CMK (cell line): ENCODE data around the gene TIMELESS.
"Not testable (repeated sequence)": the region's sequence is repeated elsewhere in the genome, so short reads cannot be mapped to it uniquely, and the experiment has no call there.

ENCODE experiments used
- DNase-seq: peaks from one replicate; pipeline ENCODE4 v3.0.0-alpha.2; 2010; ENCODE audit warnings: low read depth

The TIMELESS gene

DNA sequence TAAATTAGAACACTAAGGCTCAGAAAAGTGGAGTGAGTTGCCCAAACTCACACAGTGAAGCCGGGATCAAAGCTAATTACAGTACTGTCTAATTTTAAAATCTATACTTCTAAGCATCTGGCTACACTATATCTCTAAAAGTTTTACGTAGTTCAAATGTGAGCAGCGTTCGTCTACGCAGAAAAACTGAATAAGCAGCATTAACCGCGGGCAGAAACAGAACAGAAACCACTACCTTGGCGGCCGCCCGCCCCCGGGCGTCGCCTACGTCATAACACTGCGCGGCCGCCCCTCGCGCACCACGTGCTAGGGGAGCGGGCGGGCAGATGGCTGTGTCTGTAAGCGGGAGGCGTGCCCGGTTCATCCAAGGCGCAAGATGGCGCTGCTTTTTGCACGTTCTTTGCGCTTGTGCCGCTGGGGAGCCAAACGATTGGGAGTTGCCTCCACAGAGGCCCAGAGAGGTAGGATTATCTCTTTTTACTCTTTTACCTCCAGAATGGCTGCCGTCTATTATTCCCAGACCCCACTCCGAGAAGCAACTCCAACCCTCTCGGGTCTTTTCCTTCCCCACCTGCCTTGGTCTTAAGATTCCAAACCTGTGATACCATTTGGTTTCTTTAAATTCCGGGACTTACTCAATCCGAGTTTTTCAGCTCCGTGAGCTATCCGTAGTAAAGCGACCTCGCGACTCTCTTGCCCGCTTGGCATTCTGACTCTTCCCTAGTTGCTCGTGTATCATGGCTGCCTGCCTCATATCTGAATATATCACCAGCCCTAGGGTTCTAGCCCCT lies 19.2 kb upstream of the TIMELESS start, which contains the start of gene SPRYD4:
Gene SPRYD4, plus strand, starts transcription at position 363 of the 791 bp plus-strand sequence. Its CDS starts 14 bp downstream, at position 377.
- peak; percentile 69 for DNase-seq

DNA sequence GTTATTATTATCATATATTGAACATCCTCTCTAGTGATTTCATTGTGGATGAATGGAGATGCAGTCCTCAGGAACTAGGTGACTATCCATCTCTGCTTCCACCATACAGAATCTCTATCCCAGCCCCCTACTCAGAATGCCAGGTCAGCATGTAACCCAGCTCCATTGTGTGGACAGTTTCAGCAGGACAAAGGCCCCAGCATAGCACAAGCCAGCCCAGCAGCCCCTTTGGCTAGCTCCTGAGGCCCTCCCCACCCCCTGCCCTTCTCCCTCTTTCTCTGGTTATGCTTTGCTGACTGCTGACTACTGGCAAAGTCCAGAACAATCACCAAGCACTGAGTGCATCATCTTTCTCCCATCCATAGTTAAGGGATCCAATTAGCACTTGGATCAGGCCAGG lies 13.3 kb upstream of the TIMELESS start:
- DNase-seq, result no peak

DNA sequence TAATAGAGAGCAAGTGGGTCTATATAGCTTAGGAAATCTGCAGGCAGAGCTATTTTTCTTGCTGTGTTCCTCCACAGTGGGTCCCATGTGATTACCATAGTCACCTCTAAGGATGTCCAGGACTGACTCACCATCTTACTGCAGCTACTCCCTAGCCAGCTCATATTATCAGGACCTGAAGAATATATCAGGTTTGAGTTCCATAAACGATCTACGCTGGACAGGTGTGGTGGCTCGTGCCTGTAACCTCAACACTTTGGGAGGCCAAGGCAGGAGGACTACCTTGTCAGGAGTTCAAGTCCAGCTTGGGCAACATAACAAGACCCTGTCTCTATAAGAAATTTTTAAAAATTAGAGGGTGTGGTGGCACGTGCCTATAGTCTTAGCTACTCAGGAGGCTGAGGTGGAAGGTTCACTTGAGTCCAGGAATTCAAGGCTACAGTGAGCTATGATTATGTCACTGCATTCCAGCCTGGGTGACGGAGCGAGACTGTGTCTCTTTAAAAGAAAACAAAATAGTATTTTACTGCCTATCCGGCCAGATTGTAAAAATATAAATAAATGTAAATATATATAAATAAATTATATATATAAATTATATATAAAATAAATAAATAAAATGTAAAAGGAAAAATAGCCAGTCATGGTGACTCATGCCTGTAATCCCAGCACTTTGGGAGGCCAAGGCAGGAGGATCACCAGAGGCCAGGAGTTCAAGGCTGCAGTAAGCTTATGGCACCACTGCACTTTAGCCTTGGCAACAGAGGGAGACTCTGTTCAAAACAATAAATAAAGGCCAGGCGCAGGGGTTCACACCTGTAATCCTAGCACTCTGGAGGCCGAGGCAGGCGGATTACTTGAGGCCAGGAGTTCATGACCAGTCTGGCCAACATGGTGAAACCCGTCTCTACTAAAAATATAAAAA lies 12.3 kb upstream of the TIMELESS start:
- DNase-seq, result no peak

DNA sequence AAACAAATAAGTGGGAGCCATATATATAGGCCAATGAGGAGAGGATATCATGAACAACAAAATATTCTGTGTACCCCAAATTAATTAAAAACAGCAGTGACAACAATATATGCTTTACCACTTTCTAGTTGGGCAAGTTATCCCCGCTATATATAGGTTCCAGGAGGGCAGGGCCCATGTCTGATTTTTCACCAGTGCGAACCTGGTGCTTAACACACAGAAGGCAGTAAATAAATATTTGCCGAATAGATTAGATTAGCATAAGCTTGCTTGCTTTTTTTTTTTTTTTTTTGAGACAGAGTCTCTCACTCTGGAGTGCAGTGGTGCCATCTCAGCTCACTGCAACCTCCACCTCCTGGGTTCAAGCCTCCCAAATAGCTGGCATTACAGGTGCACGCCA lies 8.6 kb upstream of the TIMELESS start:
- DNase-seq, result no peak

DNA sequence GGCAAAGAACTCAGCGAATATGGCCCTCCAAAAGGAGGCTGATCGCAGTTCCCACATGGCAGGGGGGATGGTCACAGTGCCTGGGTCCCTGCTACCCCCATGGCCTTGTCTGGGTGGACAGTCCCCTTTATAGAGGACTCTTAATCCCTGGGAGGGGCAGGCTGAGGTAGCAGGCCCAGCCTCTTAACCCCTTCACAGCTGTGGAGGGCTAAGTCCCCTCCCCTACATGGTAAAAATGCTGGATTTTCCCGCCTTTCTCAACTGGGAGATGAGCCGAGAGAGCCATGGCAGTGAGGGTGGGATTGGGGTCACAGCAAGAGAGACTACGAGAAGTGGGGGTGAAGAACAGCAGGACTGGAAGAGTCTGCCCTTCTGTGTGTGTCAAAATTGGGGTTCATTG lies 5.3 kb upstream of the TIMELESS start, which contains the start of gene MIP:
Gene MIP, minus strand, starts transcription at position 101 of the 400 bp plus-strand sequence. Its CDS starts 44 bp downstream, at position 57.
- no peak for DNase-seq

DNA sequence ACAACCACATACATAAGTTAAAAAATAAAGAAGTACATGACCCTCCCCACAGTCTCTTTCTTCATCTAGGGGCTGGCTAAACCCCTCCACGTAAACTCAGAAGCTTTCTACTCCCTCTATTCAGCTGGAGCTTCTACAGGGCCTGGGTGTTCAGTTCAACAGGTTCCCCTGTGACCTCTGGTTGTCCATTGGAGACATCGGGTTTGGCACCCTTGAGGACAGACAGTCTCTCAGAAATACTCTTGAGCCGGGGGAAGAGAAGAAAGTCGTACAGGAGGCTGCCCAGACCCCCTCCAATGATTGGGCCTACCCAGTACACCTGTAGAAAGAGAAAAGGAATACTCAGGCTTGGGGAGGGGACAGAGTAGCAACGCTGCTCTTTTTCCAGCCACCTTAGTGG lies 1.9 kb upstream of the TIMELESS start:
- DNase-seq, result no peak

DNA sequence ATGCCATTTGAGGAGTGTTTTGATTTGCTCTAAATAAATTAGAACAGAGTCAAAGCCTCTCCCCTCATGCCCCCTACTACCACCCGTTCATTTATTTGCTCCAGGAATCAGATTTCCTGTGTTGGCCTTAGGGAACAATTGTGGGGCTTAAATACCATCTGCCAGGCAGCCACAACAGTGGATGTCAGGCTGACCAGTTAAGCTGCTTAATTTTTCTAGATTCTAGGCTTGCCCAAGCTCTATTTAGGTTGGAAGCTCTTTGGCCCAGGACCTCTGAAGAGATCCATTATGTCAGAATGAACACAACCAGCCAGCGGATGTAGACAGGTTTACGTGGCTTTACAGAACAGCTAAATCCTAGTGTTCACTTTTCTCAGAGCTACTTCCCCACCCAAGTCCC lies 1.0 kb upstream of the TIMELESS start:
- DNase-seq, result no peak

DNA sequence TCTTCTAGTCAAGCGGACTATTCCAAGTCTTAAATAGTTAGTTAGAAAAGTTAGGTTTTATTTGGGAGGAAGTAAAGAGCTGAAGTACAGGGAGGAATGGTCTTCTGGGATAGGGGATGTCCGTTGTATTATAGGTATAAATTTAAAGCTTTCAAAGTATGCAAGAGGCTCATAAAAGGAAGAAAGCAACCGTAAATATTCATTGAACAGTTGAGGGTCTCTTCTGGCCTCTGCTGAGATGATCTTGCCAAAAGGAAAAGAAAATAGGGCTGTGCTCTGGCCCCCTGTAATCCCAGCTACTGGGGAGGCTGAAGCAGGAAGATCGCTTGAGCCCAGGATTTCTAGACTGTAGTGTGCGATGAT lies 377 bp upstream of the TIMELESS start:
- no peak for DNase-seq

DNA sequence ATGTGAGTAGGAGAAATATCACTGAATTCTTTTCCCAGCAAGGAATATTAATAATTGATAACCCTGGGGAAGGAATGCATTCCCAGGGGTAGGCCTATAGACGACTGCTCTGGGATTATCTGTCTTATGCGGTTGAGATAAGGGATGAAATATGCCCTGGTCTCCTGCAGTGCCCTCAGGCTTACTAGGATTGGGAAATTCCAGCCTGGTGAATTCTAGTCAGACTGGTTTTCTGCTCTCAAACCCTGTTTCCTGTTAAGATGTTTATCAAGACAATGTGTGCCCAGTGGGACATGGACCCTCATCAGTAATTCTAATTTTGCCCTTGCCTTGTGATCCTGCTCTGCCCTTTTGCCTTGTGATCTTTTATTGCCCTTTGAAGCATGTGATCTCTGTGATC lies 6.0 kb downstream of the TIMELESS start:
- not testable (repeated sequence) for DNase-seq

DNA sequence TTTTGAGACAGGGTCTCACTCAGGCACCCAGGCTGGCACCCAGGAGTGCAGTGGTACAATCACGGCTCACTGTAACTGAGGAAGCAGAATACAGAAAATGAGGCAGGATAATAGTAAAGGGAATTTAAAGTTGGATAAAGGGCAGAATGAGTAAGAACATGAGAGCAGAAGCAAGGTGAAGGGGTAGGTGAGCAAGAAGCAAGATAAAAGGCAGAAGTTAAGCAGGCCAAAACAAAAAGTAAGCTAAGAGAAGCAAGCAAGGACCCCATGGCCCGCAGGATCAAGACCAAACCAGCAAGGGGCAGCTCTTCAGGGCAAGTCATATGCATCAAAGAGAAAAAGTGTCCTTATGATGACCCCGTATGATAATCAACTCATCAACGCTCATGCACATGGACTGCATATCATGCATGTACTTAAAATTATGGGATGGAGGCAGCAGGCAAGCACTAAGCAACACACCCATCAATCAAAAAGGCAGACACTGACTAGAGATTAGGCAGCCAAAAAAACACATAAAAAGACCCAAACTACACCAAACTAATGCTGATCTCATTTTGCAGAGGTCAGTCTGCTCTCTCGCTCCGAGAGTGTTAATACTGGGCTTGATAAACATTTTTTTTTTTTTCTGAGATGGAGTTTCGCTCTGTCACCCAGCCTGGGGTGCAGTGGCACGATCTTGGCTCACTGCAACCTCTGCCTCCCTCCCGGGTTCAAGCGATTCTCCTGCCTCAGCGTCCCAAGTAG lies 11.6 kb downstream of the TIMELESS start:
- DNase-seq, result no peak

DNA sequence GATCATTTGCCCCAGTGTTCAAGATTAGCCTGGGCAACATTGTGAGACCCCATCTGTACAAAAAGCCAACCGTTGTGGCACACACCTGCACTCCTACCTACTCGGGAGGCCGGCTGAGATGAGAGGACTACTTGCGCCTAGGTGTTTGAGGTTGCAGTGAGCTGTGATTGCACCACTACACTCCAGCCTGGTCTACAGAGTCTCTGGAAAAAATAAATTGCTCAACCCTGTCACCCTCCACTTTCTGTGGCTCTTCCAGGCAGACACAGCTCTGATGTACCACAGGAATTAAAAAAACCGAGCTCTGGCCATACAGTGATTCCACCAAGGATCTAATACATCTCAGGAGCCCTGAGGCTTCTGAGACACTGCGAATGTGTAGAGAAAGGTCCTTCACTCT lies 14.4 kb downstream of the TIMELESS start:
- DNase-seq, result no peak

DNA sequence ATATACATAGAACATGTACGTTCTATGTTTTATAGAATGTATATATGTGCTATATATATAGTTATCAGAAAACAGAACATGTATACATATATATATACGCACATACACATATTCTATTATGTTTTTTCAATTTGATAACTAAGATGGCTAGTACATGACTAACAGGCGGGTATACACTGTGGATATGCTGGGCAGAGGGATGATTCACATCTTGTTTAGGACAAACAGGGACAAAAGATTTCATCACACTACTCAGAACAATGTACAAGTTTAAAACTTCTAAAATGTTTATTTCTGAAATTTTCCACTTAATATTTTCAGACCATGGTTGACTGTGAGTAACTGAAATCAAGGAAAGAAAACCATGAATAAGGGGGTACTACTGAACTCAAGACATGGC lies 17.4 kb downstream of the TIMELESS start:
- DNase-seq, result no peak

DNA sequence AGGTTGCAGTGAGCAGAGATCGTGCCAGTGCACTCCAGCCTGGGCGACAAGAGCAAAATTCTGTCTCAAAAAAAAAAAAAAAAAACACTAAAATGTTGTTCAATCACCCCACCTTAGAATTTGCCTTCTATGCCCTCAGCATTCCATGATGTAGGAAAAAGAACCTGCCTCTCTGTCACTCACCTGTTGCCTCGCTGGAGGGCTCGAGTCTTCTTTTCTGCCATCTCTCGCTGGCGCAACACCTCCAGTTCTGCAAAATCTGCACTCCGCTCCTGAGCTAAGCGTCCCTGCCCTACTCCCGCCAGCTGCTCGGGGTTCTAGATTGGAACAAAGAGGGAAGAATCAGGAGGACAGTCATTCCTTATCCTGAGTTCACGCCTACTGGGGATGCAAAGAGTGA lies 17.9 kb downstream of the TIMELESS start:
- no peak for DNase-seq

DNA sequence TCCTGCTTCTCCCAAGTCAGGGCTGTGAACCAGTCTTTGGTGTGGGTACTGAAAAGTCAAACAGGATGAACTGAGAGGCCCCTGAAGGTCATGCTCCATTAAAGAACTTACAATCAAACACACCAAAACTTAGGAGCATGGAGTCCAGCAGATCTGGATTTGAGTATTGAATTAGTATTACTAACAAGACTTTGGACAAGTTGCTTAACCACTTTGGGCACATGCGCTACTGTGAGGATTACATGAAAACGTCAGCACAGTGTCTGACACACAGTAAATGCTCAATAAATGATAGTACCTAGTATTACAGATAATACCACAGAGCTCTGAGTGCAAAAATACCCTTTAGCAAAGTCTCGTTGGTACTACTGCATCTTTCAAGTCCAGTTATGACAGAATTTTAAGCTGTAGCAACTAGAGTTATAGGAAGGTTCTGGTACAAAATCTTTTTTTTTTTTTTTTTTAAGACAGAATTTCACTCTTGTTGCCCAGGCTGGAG lies 23.2 kb downstream of the TIMELESS start:
- no peak for DNase-seq

DNA sequence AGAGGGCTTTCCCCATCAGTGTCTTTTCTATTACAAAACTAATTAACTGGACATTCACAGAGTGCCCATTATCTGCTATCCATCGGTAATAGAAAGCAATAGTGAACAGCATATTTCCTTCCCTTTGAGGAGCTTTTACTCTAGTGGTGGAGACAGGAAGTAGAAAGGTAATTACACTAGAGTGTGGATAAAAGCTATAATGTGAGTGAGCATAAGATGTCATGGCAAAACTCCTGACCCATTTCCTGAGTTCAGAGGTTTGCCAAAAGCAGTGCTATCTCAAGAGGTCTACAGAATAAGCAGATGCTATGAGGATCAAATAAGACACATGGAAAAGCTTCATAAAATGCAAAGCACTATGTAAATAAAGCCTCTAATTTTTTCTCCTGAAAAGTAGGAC lies 24.0 kb downstream of the TIMELESS start:
- no peak for DNase-seq

DNA sequence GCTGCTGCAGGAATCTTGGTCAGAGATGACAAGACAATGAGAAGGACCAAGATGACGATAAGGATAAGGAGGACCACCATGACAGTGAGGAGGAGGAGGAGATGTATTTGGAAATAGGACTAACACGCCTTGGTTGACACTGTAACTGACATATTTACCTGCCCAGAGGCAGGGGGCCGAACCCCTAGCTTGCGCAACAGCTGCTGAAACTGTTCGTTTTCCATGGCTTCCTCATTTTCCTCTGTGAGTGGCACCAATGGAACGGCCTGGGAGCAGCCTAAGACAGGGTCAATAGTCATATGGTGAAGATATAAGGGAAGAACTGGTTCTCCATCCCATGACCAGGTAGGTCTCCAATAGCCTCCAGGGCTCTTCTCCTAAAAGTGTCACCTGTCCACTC lies 28.8 kb downstream of the TIMELESS start:
- no peak for DNase-seq

DNA sequence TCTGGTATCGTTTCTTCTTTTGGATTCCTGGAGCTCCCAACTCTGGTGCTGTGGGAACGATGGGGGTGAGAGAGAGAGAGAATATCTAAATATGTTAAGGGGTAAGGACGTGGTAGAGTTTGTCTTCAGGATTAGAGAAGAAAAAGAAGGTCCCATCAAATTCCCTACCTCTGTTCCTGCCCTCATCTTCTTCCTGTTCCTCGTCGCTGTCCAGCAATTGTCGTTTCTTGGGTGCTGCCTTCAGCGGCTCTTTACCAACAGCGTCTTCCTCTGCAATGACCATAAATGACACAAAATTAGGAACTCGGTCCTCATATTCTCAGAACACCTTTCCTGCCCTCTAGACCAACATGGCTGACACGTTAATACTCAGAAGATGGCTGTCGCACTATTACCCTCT lies 31.5 kb downstream of the TIMELESS start:
- DNase-seq, result no peak

DNA sequence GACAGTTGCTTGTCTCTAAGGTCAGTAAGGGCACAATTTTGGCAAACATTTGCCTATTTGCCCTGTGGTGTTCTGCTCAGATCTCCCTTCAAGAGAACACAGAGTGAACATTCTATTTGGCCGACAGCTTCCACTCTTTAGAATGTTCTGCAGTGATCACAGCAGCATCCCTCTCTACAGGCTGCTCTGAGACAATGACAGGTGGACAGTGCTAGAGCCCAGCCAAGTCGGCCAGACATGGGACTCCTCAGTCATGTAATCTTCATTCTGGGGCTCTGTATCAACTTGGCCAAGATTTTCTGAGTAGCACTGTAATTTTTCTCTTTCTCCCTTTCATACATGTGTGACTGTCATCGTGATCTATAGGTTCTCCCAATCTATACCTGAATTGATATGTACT lies 34.8 kb downstream of the TIMELESS start:
- DNase-seq, result no peak

DNA sequence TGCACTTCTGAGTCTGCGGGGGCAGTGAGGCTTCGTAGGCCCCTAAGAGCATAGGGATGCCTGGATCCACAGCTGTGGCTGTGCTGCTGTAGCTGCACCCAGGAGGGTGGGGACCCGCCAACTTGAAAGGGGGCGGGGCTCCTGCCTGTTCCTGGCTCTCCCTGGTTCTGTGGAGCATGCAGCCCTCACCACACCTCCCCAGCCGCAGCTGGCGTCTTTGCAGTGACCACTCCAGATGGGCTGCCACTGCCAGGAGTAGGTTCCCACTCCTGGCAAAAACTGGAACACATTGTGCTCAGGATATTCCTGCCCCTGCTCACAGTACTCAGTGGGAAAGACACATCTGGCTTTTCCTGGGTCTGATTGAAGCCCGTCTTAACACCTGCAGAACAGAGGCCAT lies 35.8 kb downstream of the TIMELESS start:
- no peak for DNase-seq

DNA sequence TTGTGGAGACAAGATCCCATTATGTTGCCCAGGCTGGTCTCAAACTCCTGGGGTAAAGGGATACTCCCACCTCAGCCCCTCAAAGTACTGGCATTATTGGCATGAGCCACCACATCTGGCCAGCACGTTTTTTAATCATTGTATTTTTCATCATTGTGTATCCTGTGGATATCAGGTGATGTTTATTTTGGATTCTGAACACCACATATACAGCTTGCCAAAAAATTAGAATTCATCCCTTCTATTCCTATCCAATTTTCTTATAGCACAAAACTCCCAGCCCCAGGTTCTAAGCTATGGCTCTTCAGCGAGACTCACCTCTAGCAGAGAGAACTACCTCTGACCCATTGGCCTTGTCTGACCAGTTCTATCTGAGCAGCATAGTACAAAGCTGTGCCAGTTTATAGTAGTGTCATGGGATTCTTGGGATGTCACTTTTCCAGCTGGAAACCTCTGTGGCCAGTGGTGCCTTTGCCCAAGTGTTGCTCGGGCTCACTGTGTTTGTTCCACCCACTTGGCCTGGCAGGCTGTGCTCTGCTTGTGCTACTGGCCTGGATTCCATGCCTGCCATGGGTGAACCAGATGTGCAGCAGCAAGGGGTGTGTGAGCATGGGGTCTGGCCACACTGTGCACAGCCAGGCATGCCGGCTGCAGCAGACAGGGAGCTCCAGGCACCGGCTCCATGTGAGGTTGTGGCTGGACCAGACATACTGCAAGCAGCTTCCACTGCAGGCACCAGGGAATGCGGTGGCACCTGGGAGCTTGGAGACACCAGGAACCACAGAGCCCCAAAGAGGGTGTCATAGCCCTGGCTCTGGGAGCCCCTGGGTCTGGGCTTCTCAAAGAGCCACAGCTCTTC lies 37.2 kb downstream of the TIMELESS start:
- no peak for DNase-seq

DNA sequence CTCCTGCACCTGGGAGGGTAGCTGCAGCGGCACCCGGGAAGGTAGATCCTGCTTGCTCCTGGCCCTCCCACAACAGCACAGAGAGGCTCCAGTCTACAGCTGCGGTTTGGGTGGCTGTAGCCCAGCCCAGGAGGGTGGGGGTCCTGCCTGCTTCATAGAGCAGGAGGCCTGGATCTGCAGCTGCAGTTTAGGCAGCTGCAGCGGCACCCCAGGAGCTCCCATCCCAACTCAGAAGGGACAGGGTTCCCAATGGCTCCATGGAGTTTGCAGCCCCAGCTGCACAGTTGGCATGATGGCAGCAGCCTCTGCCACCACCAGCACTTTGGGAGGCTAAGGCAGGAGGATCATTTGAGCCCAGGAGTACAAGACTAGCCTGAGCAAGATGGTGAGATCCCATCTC lies 38.5 kb downstream of the TIMELESS start:
- no peak for DNase-seq
